H9 (cell line): ENCODE measurements around the gene TWSG1. TPM values are rescaled to one million over a fixed set of nuclear protein-coding genes. Genes with fewer than 3 reads are reported as not detected.
"Not testable (repeated sequence)": the region's sequence is repeated elsewhere in the genome, so short reads cannot be mapped to it uniquely, and the experiment has no call there.

Experiments used
- DNase-seq: peaks from one replicate; pipeline ENCODE4 v3.0.0-alpha.2; 2017
- H2AFZ ChIP-seq: one replicate; pipeline ENCODE4 v1.6.1; 2013; ENCODE audit warnings: mild to moderate bottlenecking, low read length, control low read depth, moderate library complexity
- H2AK5ac ChIP-seq: 2 replicates; pipeline ENCODE4 v1.6.1; 2013; ENCODE audit warnings: low read length, control low read depth, mixed read lengths; ENCODE audit not compliant: insufficient read length
- H2BK120ac ChIP-seq: one replicate; pipeline ENCODE4 v1.6.1; 2013; ENCODE audit warnings: low read depth, mild to moderate bottlenecking, low read length, control low read depth, inconsistent platforms; ENCODE audit not compliant: poor library complexity, severe bottlenecking
- H2BK12ac ChIP-seq: 2 replicates; pipeline ENCODE4 v1.6.1; 2013; ENCODE audit warnings: low read length, control low read depth, mixed read lengths, low read depth; ENCODE audit not compliant: insufficient read length
- H2BK15ac ChIP-seq: 2 replicates; pipeline ENCODE4 v1.6.1; 2013; ENCODE audit warnings: low read depth, low read length, control low read depth
- H2BK20ac ChIP-seq: one replicate; pipeline ENCODE4 v1.6.1; 2013; ENCODE audit warnings: low read depth, mild to moderate bottlenecking, low read length, control low read depth, inconsistent platforms; ENCODE audit not compliant: poor library complexity, severe bottlenecking
- H2BK5ac ChIP-seq: 2 replicates; pipeline ENCODE4 v1.6.1; 2013; ENCODE audit warnings: low read length, control low read depth, mixed read lengths; ENCODE audit not compliant: insufficient read length
- H3K14ac ChIP-seq: 2 replicates; pipeline ENCODE4 v1.6.1; 2013; ENCODE audit warnings: low read length, control low read depth; ENCODE audit not compliant: insufficient read depth
- H3K18ac ChIP-seq: 2 replicates; pipeline ENCODE4 v1.6.1; 2013; ENCODE audit warnings: low read depth, mild to moderate bottlenecking, mixed read lengths, low read length, control low read depth; ENCODE audit not compliant: insufficient read length
- H3K23ac ChIP-seq: 2 replicates; pipeline ENCODE4 v1.6.1; 2013; ENCODE audit warnings: low read length, control low read depth, mixed read lengths, low read depth; ENCODE audit not compliant: insufficient read length
- H3K23me2 ChIP-seq: 2 replicates; pipeline ENCODE4 v1.6.1; 2013; ENCODE audit warnings: low read depth, mild to moderate bottlenecking, mixed read lengths, low read length, control low read depth; ENCODE audit not compliant: insufficient read length, poor library complexity, severe bottlenecking
- H3K27ac ChIP-seq: 2 replicates; pipeline ENCODE4 v1.5.1; 2013; ENCODE audit warnings: low read length, control low read depth, mixed read lengths, low read depth; ENCODE audit not compliant: insufficient read length
- H3K27me3 ChIP-seq: 2 replicates; pipeline ENCODE4 v1.6.1; 2013; ENCODE audit warnings: low read length, control low read depth, inconsistent platforms; ENCODE audit not compliant: insufficient read depth
- H3K4ac ChIP-seq: 2 replicates; pipeline ENCODE4 v1.6.1; 2013; ENCODE audit warnings: low read depth, mild to moderate bottlenecking, control low read depth, inconsistent platforms, low read length, moderate library complexity
- H3K4me1 ChIP-seq: 2 replicates; pipeline ENCODE4 v1.6.1; 2013; ENCODE audit warnings: low read length, control low read depth, inconsistent platforms; ENCODE audit not compliant: insufficient read depth
- H3K4me2 ChIP-seq: 2 replicates; pipeline ENCODE4 v1.6.1; 2013; ENCODE audit warnings: low read length, control low read depth, mixed read lengths; ENCODE audit not compliant: insufficient read length, insufficient read depth
- H3K56ac ChIP-seq: 2 replicates; pipeline ENCODE4 v1.6.1; 2013; ENCODE audit warnings: low read depth, mild to moderate bottlenecking, mixed read lengths, low read length, control low read depth; ENCODE audit not compliant: insufficient read length
- H3K79me1 ChIP-seq: 2 replicates; pipeline ENCODE4 v1.6.1; 2013; ENCODE audit warnings: low read depth, mild to moderate bottlenecking, moderate library complexity, low read length, control low read depth, inconsistent platforms; ENCODE audit not compliant: insufficient read depth, poor library complexity, severe bottlenecking
- H3K79me2 ChIP-seq: 2 replicates; pipeline ENCODE4 v1.6.1; 2013; ENCODE audit warnings: low read length, control low read depth, inconsistent platforms; ENCODE audit not compliant: insufficient read depth
- H3K9ac ChIP-seq: 2 replicates; pipeline ENCODE4 v1.6.1; 2013; ENCODE audit warnings: low read length, control low read depth, mixed read lengths; ENCODE audit not compliant: insufficient read length; ENCODE audit errors: extremely low read depth
- H3K9me3 ChIP-seq: one replicate; pipeline ENCODE4 v1.6.1; 2013; ENCODE audit warnings: low read depth, low read length, inconsistent platforms; ENCODE audit not compliant: control insufficient read depth
- H3T11ph ChIP-seq: one replicate; pipeline ENCODE4 v1.6.1; 2013; ENCODE audit warnings: mild to moderate bottlenecking, low read length, control low read depth, inconsistent platforms
- H4K20me1 ChIP-seq: one replicate; pipeline ENCODE4 v1.6.1; 2013; ENCODE audit not compliant: control insufficient read depth, insufficient read length, insufficient read depth
- H4K5ac ChIP-seq: 2 replicates; pipeline ENCODE4 v1.6.1; 2013; ENCODE audit warnings: low read depth, mild to moderate bottlenecking, mixed read lengths, low read length, control low read depth; ENCODE audit not compliant: insufficient read length
- H4K8ac ChIP-seq: replicated peaks from 2 replicates; pipeline ENCODE4 v1.6.1; 2013; ENCODE audit warnings: low read length, control low read depth, mixed read lengths, low read depth; ENCODE audit not compliant: insufficient read length
- H4K91ac ChIP-seq: 2 replicates; pipeline ENCODE4 v1.6.1; 2013; ENCODE audit warnings: low read depth, mild to moderate bottlenecking, moderate library complexity, mixed read lengths, low read length, control low read depth; ENCODE audit not compliant: insufficient read length
- H3K27ac Mint-ChIP-seq, 3 experiments: 2 replicates in 2 of 3; 3 replicates in 1 of 3; pipeline ENCODE4 v1.8.0; 2020 to 2021; ENCODE audit warnings: mixed read lengths in 3 of 3, mild to moderate bottlenecking in 1 of 3, moderate library complexity in 1 of 3
- H3K27me3 Mint-ChIP-seq: 2 replicates; pipeline ENCODE4 v1.8.0; 2021; ENCODE audit warnings: low read depth, mild to moderate bottlenecking, moderate library complexity, mixed read lengths
- H3K36me3 Mint-ChIP-seq, 3 experiments: 2 replicates in 2 of 3; 3 replicates in 1 of 3; pipeline ENCODE4 v1.8.0; 2020 to 2021; ENCODE audit warnings: low read depth in 3 of 3, mixed read lengths in 3 of 3; ENCODE audit not compliant: insufficient read depth in 1 of 3
- H3K4me1 Mint-ChIP-seq, 2 experiments: 2 replicates each; pipeline ENCODE4 v1.8.0; 2020; ENCODE audit warnings: mixed read lengths in 2 of 2
- H3K4me3 Mint-ChIP-seq, 2 experiments: 2 replicates in 1 of 2; 3 replicates in 1 of 2; pipeline ENCODE4 v1.8.0; 2020 to 2021; ENCODE audit warnings: mild to moderate bottlenecking in 2 of 2, mixed read lengths in 2 of 2, moderate library complexity in 1 of 2
- H3K9me3 Mint-ChIP-seq, 2 experiments: 2 replicates in 1 of 2; 3 replicates in 1 of 2; pipeline ENCODE4 v1.8.0; 2020; ENCODE audit warnings: mild to moderate bottlenecking in 2 of 2, mixed read lengths in 2 of 2, moderate library complexity in 1 of 2
- WGBS: extraction: QIAGEN DNeasy Blood & Tissue Kit; methylation state at CpG from one replicate; pipeline ENCODE4 v1.1.7; 2013; ENCODE audit warnings: missing lambda C conversion rate, low lambda C conversion rate, mixed read lengths; ENCODE audit not compliant: insufficient read length; ENCODE audit errors: extremely low coverage; 5-methylcytosine and 5-hydroxymethylcytosine counted together
- total RNA-seq: library from RNA; stranded (reverse); gene quantifications from 2 replicates; pipeline ENCODE4 v1.2.1, GENCODE V29; 2021
- TF ChIP-seq, protein P1 (sequence below): fragments of 200-600 bp; sonication (generic); conservative IDR thresholded peaks from 3 replicates; pipeline ENCODE4 v1.8.0; 2021; ENCODE audit warnings: antibody characterized with exemption, mild to moderate bottlenecking

Gene TWSG1
- total RNA-seq, 1 experiment from 2014 or later, result 25.7 TPM

DNA sequence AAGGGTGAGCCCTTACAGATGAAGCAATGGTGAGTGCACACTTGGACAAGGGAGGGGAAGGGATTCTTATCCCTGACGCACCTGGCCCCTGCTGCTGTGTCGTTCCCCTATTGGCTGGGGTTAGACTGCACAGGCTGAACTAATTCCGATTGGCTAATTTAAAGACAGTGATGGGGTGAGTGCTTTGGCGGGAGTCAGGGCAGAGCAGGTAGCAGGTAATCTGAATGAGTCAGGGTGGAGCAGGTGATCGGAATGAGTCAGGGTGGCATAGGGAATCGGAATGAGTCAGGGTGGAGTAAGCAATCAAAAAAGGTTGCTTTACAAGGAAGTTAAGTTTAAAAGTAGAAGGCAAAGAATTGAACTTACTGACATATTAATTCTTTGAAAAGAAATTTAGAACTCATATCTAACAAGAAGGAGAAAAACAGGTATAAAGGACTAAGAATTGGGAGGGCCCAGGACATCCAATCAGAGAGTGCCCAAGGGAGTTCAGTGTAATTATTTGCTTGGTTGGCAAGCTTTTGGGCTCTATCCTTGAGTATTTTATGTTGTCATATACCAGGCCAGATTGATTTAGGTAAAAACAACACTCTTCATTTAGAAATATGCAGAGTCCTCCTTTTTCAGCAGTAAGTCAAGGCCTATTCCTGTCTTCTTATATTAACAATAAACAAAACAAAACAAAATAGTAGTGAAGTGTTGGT, 88.4 kb downstream of the TWSG1 start:
- H3K36me3 Mint-ChIP-seq, result no peaks in the 10 kb centered on the region
- H2BK20ac ChIP-seq, result no peak overlapping the region

DNA sequence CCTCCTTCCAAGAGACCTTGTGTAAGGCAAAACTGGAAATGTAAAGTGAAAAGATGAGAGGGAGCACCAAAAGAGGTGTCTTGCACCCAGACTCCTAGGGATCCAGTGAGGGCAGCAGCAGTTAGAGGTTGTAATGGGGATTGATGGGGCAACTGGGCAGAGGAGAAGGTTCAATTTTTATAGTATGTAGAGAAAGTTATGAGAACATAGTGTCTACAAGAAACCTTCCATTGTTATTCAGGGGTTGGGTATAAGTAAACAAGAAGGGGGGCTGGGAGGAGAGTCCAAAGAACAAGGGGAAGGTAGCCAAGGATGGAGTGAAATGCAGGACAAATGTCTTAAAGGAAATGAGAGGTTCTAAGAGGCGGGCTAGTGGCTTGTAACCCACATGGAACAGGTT, 89.1 kb downstream of the TWSG1 start:
- not testable (repeated sequence) for H3K9me3 Mint-ChIP-seq, H3K4ac ChIP-seq, H3K4me1 ChIP-seq

More for the DNA sequence above, 88.4 kb downstream of the TWSG1 start:
- Histone ChIP-seq H3K79me2 (no peaks in the 10 kb centered on the region), H2AFZ (no peak overlapping the region), H4K91ac (no peak overlapping the region), H3K14ac (no peak overlapping the region), H4K20me1 (no peaks in the 10 kb centered on the region), H3T11ph (no peak overlapping the region), H3K23me2 (no peaks in the 10 kb centered on the region), H3K9me3 (no peaks in the 10 kb centered on the region), H2AK5ac (no peak overlapping the region), H3K4ac (no peak overlapping the region), H3K23ac (no peak overlapping the region), H4K8ac (no peak overlapping the region), H3K79me1 (no peaks in the 10 kb centered on the region), H3K18ac (no peak overlapping the region), H3K56ac (no peak overlapping the region), H3K4me1 (no peaks in the 10 kb centered on the region), H2BK5ac (no peak overlapping the region), H4K5ac (no peak overlapping the region), H3K4me2 (no peak overlapping the region), H2BK15ac (no peak overlapping the region), H2BK12ac (no peak overlapping the region), H3K27ac (no peak overlapping the region), H2BK120ac (no peak overlapping the region), H3K9ac (no peak overlapping the region), H3K27me3 (no peaks in the 10 kb centered on the region)
- no CpG with 5 or more reads among the region's 6 CpGs for WGBS
- Mint-ChIP-seq H3K27ac (no peak overlapping the region), H3K4me3 (no peak overlapping the region), H3K27me3 (no peaks in the 10 kb centered on the region), H3K4me1 (no peaks in the 10 kb centered on the region), H3K9me3 (no peaks in the 10 kb centered on the region)
- no peak for DNase-seq
- TF ChIP-seq, protein P1, sequence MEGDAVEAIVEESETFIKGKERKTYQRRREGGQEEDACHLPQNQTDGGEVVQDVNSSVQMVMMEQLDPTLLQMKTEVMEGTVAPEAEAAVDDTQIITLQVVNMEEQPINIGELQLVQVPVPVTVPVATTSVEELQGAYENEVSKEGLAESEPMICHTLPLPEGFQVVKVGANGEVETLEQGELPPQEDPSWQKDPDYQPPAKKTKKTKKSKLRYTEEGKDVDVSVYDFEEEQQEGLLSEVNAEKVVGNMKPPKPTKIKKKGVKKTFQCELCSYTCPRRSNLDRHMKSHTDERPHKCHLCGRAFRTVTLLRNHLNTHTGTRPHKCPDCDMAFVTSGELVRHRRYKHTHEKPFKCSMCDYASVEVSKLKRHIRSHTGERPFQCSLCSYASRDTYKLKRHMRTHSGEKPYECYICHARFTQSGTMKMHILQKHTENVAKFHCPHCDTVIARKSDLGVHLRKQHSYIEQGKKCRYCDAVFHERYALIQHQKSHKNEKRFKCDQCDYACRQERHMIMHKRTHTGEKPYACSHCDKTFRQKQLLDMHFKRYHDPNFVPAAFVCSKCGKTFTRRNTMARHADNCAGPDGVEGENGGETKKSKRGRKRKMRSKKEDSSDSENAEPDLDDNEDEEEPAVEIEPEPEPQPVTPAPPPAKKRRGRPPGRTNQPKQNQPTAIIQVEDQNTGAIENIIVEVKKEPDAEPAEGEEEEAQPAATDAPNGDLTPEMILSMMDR, result no peak

More for the DNA sequence above, 89.1 kb downstream of the TWSG1 start:
- H2BK5ac ChIP-seq, DNase-seq, H3K36me3 Mint-ChIP-seq, H3K23ac ChIP-seq, H2AFZ ChIP-seq, H2BK15ac ChIP-seq, H3K9me3 ChIP-seq, H4K91ac ChIP-seq, H3K79me2 ChIP-seq, H3K23me2 ChIP-seq, H3K4me1 Mint-ChIP-seq, H3K9ac ChIP-seq, H3K79me1 ChIP-seq, H2BK12ac ChIP-seq, H2AK5ac ChIP-seq, H4K20me1 ChIP-seq, H4K8ac ChIP-seq, H3K27ac ChIP-seq, H3K27ac Mint-ChIP-seq, H3K18ac ChIP-seq, H3K4me2 ChIP-seq, H4K5ac ChIP-seq, H2BK120ac ChIP-seq, H3T11ph ChIP-seq, H3K4me3 Mint-ChIP-seq, H2BK20ac ChIP-seq, H3K27me3 ChIP-seq, H3K27me3 Mint-ChIP-seq, H3K14ac ChIP-seq, H3K56ac ChIP-seq: not testable (repeated sequence)
- WGBS, result no CpG with 5 or more reads among the region's 1 CpG
